DND-41 (cell line): ENCODE results near the gene CPXM2.

ENCODE experiments used
- ATAC-seq: fragments of 200-7000 bp; cut with Tn5 transposase; 3 replicates; pipeline ENCODE4 v1.9.1; 2021; ENCODE audit warnings: low read depth; ENCODE audit not compliant: insufficient read depth
- DNase-seq: peaks from one replicate; pipeline ENCODE4 v3.0.0-alpha.2; 2020
- H2AFZ ChIP-seq: 2 replicates; pipeline ENCODE4 v1.6.0; 2012; ENCODE audit warnings: low read depth, low read length
- H3K27ac ChIP-seq: 2 replicates; pipeline ENCODE4 v1.5.1; 2012; ENCODE audit warnings: low read length, inconsistent platforms
- H3K27me3 ChIP-seq: fragments of 200-600 bp; sonication (generic); 2 replicates; pipeline ENCODE4 v1.6.0; 2012; ENCODE audit warnings: low read length, mild to moderate bottlenecking, inconsistent platforms; ENCODE audit not compliant: insufficient read depth, poor library complexity
- H3K36me3 ChIP-seq: 2 replicates; pipeline ENCODE4 v1.5.1; 2012; ENCODE audit warnings: low read length, inconsistent platforms; ENCODE audit not compliant: insufficient read depth
- H3K4me1 ChIP-seq: 2 replicates; pipeline ENCODE4 v1.5.1; 2012; ENCODE audit warnings: mild to moderate bottlenecking, low read length; ENCODE audit not compliant: insufficient read depth
- H3K4me2 ChIP-seq: 2 replicates; pipeline ENCODE4 v1.6.0; 2012; ENCODE audit warnings: mild to moderate bottlenecking, moderate library complexity, low read length, inconsistent platforms; ENCODE audit not compliant: insufficient read depth
- H3K4me3 ChIP-seq, 2 experiments: fragments of 200-600 bp in 1 of 2; shearing (Covaris generic) in 1 of 2; 2 replicates each; pipeline ENCODE4 v1.5.1; 2012 to 2016; ENCODE audit warnings: inconsistent platforms in 2 of 2, low read length in 2 of 2, mild to moderate bottlenecking in 2 of 2, low read depth in 1 of 2, moderate library complexity in 1 of 2
- H3K79me2 ChIP-seq: 2 replicates; pipeline ENCODE4 v1.6.0; 2012; ENCODE audit warnings: low read length, inconsistent platforms; ENCODE audit not compliant: insufficient read depth
- H3K9ac ChIP-seq: 2 replicates; pipeline ENCODE4 v1.6.0; 2012; ENCODE audit warnings: low read depth, mild to moderate bottlenecking, inconsistent platforms, low read length, moderate library complexity
- H3K9me3 ChIP-seq: 2 replicates; pipeline ENCODE4 v1.5.1; 2012; ENCODE audit warnings: low read length, moderate library complexity, mild to moderate bottlenecking, inconsistent platforms; ENCODE audit not compliant: insufficient read depth, severe bottlenecking
- H4K20me1 ChIP-seq: 2 replicates; pipeline ENCODE4 v1.6.0; 2012; ENCODE audit warnings: low read length; ENCODE audit not compliant: insufficient read depth
- EZH2 ChIP-seq: IDR thresholded peaks from 3 replicates; pipeline ENCODE4 v1.6.1; 2012; ENCODE audit warnings: borderline replicate concordance, low read depth, mild to moderate bottlenecking, moderate library complexity, low read length, inconsistent platforms; ENCODE audit not compliant: severe bottlenecking
- TF ChIP-seq, protein P1 (sequence below): IDR thresholded peaks from 2 replicates; pipeline ENCODE4 v1.5.1; 2012; ENCODE audit warnings: borderline replicate concordance, low read length, moderate library complexity, mild to moderate bottlenecking; ENCODE audit not compliant: poor library complexity, severe bottlenecking; ENCODE audit errors: extremely low read depth

CPXM2 gene

GRCh38 chr10:123781956-123782500 is 109.6 kb downstream of the CPXM2 start:
- no peak overlapping the region for H3K9ac ChIP-seq
- DNase-seq (no peak), ATAC-seq (no peak)
- no peaks in the 10 kb centered on the region for H3K4me1 ChIP-seq
- TF ChIP-seq, protein P1, sequence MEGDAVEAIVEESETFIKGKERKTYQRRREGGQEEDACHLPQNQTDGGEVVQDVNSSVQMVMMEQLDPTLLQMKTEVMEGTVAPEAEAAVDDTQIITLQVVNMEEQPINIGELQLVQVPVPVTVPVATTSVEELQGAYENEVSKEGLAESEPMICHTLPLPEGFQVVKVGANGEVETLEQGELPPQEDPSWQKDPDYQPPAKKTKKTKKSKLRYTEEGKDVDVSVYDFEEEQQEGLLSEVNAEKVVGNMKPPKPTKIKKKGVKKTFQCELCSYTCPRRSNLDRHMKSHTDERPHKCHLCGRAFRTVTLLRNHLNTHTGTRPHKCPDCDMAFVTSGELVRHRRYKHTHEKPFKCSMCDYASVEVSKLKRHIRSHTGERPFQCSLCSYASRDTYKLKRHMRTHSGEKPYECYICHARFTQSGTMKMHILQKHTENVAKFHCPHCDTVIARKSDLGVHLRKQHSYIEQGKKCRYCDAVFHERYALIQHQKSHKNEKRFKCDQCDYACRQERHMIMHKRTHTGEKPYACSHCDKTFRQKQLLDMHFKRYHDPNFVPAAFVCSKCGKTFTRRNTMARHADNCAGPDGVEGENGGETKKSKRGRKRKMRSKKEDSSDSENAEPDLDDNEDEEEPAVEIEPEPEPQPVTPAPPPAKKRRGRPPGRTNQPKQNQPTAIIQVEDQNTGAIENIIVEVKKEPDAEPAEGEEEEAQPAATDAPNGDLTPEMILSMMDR: no peak
- peak; percentile 25 for TF ChIP-seq EZH2
- H4K20me1 ChIP-seq: no peaks in the 10 kb centered on the region
- no peak overlapping the region for H3K4me2 ChIP-seq
- H3K9me3 ChIP-seq: no peaks in the 10 kb centered on the region
- H3K4me3 ChIP-seq: no peak overlapping the region
- H3K79me2 ChIP-seq: no peaks in the 10 kb centered on the region
- H3K27me3 ChIP-seq: peaks cover 59% of the 10 kb centered on the region
- no peaks in the 10 kb centered on the region for H3K36me3 ChIP-seq
- no peak overlapping the region for H3K27ac ChIP-seq
- no peak overlapping the region for H2AFZ ChIP-seq

DNA sequence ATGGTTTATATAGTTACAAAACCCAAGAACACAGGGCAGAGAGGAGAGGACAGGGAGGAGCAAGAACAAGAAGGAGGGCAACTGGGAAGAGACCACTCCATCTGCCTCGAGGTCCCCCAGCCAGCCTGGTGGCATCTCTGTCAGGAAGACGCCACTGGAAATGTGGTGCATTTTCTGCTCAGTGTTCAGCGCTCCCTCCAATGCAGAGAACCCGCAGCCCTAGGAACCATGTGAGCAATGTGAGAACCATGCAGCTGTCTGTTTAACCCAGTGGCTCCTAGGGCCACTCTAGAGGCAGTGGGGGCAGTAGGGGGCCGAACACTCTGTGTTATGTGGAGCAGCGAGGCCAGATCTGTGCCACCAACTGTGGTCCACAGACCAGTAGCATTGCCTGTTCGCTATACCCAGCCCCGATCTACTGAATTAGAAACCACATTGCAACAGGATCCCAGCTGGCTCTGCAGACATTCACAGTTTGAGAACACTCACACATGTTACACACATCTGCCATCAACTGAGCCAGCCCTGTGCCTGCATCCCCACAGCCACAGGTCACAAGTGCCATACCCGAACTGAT is 110.2 kb downstream of the CPXM2 start:
- DNase-seq (no peak), ATAC-seq (no peak)
- H3K4me1 ChIP-seq: no peaks in the 10 kb centered on the region
- no peak overlapping the region for H3K4me3 ChIP-seq
- H3K9me3 ChIP-seq: no peaks in the 10 kb centered on the region
- H3K9ac ChIP-seq: no peak overlapping the region
- no peak overlapping the region for H2AFZ ChIP-seq
- H3K79me2 ChIP-seq: no peaks in the 10 kb centered on the region
- H4K20me1 ChIP-seq: no peaks in the 10 kb centered on the region
- no peak overlapping the region for H3K4me2 ChIP-seq
- peaks cover 61% of the 10 kb centered on the region for H3K27me3 ChIP-seq
- no peaks in the 10 kb centered on the region for H3K36me3 ChIP-seq
- no peak overlapping the region for H3K27ac ChIP-seq
- TF ChIP-seq EZH2: no peak
- TF ChIP-seq, protein P1: no peak

DNA sequence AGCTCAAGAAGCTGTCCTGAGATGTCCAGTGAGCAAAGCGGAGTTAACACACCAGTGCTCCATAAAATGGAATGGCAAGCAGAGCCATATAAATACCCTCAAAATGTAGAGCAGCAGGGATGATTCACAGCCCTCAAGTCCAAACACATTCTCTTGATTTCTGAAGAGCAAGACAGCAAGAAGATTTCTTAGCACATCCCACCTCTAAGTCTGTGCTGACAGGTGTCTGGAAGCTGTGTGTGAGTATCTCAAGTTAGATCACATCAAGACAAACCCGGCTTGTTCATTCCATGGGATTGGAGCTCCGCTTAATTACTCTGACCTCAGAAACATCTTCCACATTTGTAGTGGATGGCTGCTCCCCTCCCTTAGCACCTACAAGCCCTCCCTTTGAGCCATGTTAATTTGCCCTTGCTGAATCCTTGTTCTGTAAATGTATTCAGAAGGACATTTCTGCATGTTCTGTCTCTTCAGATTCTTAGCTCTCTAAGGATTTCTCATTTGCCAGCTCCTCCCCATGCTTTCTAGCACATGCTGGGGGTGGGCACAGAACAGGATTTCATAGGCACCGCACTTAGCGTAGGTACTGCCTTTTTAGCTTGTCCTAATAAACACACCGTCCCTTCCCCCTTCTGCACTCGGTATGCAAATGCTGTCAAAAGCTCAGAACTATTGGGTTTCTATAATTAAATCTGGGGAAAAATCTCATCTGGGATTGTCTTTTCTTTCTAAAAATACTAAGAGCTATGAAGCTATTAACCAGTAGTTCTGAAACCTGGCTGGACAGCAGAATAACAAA is 112.7 kb downstream of the CPXM2 start:
- ATAC-seq (no peak), DNase-seq (no peak)
- peaks cover 55% of the 10 kb centered on the region for H3K27me3 ChIP-seq
- H3K36me3 ChIP-seq: no peaks in the 10 kb centered on the region
- no peak overlapping the region for H2AFZ ChIP-seq
- TF ChIP-seq, protein P1: no peak
- TF ChIP-seq EZH2: no peak
- H3K4me2 ChIP-seq: no peak overlapping the region
- no peak overlapping the region for H3K27ac ChIP-seq
- no peaks in the 10 kb centered on the region for H3K4me1 ChIP-seq
- no peaks in the 10 kb centered on the region for H3K79me2 ChIP-seq
- no peaks in the 10 kb centered on the region for H3K9me3 ChIP-seq
- H3K9ac ChIP-seq: no peak overlapping the region
- H4K20me1 ChIP-seq: no peaks in the 10 kb centered on the region
- no peak overlapping the region for H3K4me3 ChIP-seq
